H1 (cell line): Measurements from ENCODE around the gene CORO2B. TPM values are rescaled to one million over a fixed set of nuclear protein-coding genes. Genes with fewer than 3 reads are reported as not detected.

Experiments used
- CTCF ChIA-PET: fragments of 300-600 bp; sonication (Branson Sonifier 250); formaldehyde crosslinking; loops from one replicate; lab custom pipeline; 2021; ENCODE audit not compliant: partially characterized antibody; lab: Charles Lee
- POLR2A ChIA-PET: fragments of 300-600 bp; sonication (Branson Sonifier 250); formaldehyde crosslinking; loops from one replicate; lab custom pipeline; 2021; ENCODE audit warnings: inconsistent platforms; ENCODE audit not compliant: partially characterized antibody; lab: Charles Lee
- DNase-seq, 2 experiments: peaks; one replicate each; pipeline versions ENCODE4 v3.0.0 to v3.0.0-alpha.2; 2010 to 2022; ENCODE audit warnings: low spot score in 2 of 2, low read depth in 1 of 2, mixed read lengths in 1 of 2
- FAIRE-seq: peaks from 2 replicates; lab custom pipeline; 2011; peaks lifted over from hg19 to GRCh38; lab: Jason Lieb, UNC
- H2AFZ ChIP-seq: 2 replicates; pipeline ENCODE4 v1.8.1; 2012; ENCODE audit warnings: low read length, inconsistent platforms
- H2AK5ac ChIP-seq: 2 replicates; pipeline ENCODE4 v1.6.1; 2013; ENCODE audit warnings: low read depth, low read length
- H2BK120ac ChIP-seq: replicated peaks from 2 replicates; pipeline ENCODE3; 2013; ENCODE audit warnings: low read depth, low read length, inconsistent platforms
- H2BK12ac ChIP-seq: 2 replicates; pipeline ENCODE4 v1.6.1; 2013; ENCODE audit warnings: low read depth, low read length
- H2BK15ac ChIP-seq: 2 replicates; pipeline ENCODE4 v1.6.1; 2013; ENCODE audit warnings: low read length
- H2BK20ac ChIP-seq: 2 replicates; pipeline ENCODE4 v1.6.1; 2013; ENCODE audit warnings: low read length
- H2BK5ac ChIP-seq: 2 replicates; pipeline ENCODE4 v1.6.1; 2013; ENCODE audit warnings: low read depth, low read length
- H3K14ac ChIP-seq: 2 replicates; pipeline ENCODE4 v1.6.1; 2013; ENCODE audit warnings: inconsistent platforms; ENCODE audit not compliant: insufficient read length
- H3K18ac ChIP-seq: 2 replicates; pipeline ENCODE4 v1.6.1; 2013; ENCODE audit warnings: low read length; ENCODE audit errors: extremely low read depth
- H3K23ac ChIP-seq: 2 replicates; pipeline ENCODE4 v1.6.1; 2013; ENCODE audit warnings: inconsistent platforms; ENCODE audit not compliant: insufficient read length
- H3K23me2 ChIP-seq: 2 replicates; pipeline ENCODE4 v1.6.1; 2013; ENCODE audit warnings: low read depth, low read length
- H3K27ac ChIP-seq: 2 replicates; pipeline ENCODE4 v1.6.1; 2011; ENCODE audit warnings: low read depth, low read length, inconsistent platforms
- H3K27me3 ChIP-seq, 4 experiments: replicated peaks in 1 of 4; 1 replicate in 1 of 4; 2 replicates in 3 of 4; pipeline versions ENCODE4 v1.6.1 to v1.8.1; 2011 to 2013; ENCODE audit warnings: low read length in 3 of 4, mild to moderate bottlenecking in 3 of 4, inconsistent platforms in 2 of 4, mixed read lengths in 2 of 4, moderate library complexity in 1 of 4; ENCODE audit not compliant: control insufficient read depth in 3 of 4, insufficient read depth in 3 of 4; ENCODE audit errors: extremely low read depth in 1 of 4
- H3K36me3 ChIP-seq, 4 experiments: 2 replicates each; pipeline versions ENCODE4 v1.6.1 to v1.8.1; 2011 to 2013; ENCODE audit warnings: mild to moderate bottlenecking in 4 of 4, low read length in 3 of 4, moderate library complexity in 2 of 4, control low read depth in 1 of 4, inconsistent platforms in 1 of 4; ENCODE audit not compliant: insufficient read depth in 4 of 4, control insufficient read depth in 2 of 4
- H3K4ac ChIP-seq: replicated peaks from 2 replicates; pipeline ENCODE3; 2013; ENCODE audit warnings: low read length, low read depth, mixed read lengths, inconsistent platforms; ENCODE audit not compliant: insufficient read length
- H3K4me1 ChIP-seq, 4 experiments: replicated peaks in 1 of 4; 1 replicate in 1 of 4; 2 replicates in 3 of 4; pipeline versions ENCODE4 v1.6.1 to v1.8.1; 2011 to 2013; ENCODE audit warnings: low read length in 3 of 4, inconsistent platforms in 2 of 4, mixed read lengths in 1 of 4; ENCODE audit not compliant: insufficient read depth in 4 of 4, control insufficient read depth in 3 of 4
- H3K4me2 ChIP-seq, 2 experiments: 2 replicates each; pipeline versions ENCODE4 v1.6.1 to v1.8.1; 2011 to 2013; ENCODE audit warnings: low read depth in 2 of 2, low read length in 2 of 2, control low read depth in 1 of 2, inconsistent platforms in 1 of 2, mild to moderate bottlenecking in 1 of 2; ENCODE audit not compliant: insufficient read depth in 1 of 2
- H3K4me3 ChIP-seq, 4 experiments: fragments of 200-600, 300-600 bp in 1 of 4; sonication (generic), shearing (Covaris generic), sonication (Bioruptor Twin) in 1 of 4; 2 replicates each; pipeline versions ENCODE4 v1.5.1 to v1.8.1; 2011 to 2016; ENCODE audit warnings: low read length in 4 of 4, low read depth in 3 of 4, control low read depth in 2 of 4, inconsistent platforms in 2 of 4, mild to moderate bottlenecking in 2 of 4, mixed read lengths in 1 of 4, moderate library complexity in 1 of 4; ENCODE audit not compliant: insufficient read depth in 2 of 4; ENCODE audit errors: extremely low read depth in 1 of 4
- H3K56ac ChIP-seq: replicated peaks from 2 replicates; pipeline ENCODE3; 2013; ENCODE audit warnings: low read depth, mild to moderate bottlenecking, mixed read lengths, low read length, inconsistent platforms; ENCODE audit not compliant: insufficient read length
- H3K79me1 ChIP-seq: 2 replicates; pipeline ENCODE4 v1.6.1; 2013; ENCODE audit warnings: low read depth, low read length, control low read depth
- H3K79me2 ChIP-seq, 2 experiments: 2 replicates each; pipeline versions ENCODE4 v1.6.1 to v1.8.1; 2012 to 2013; ENCODE audit warnings: low read length in 2 of 2, mild to moderate bottlenecking in 2 of 2, inconsistent platforms in 1 of 2; ENCODE audit not compliant: insufficient read depth in 2 of 2, control insufficient read depth in 1 of 2
- H3K9ac ChIP-seq, 4 experiments: replicated peaks in 1 of 4; 1 replicate in 1 of 4; 2 replicates in 3 of 4; pipeline versions ENCODE4 v1.6.1 to v1.8.1; 2011 to 2013; ENCODE audit warnings: low read depth in 3 of 4, low read length in 3 of 4, control low read depth in 2 of 4, mild to moderate bottlenecking in 2 of 4, moderate library complexity in 2 of 4, inconsistent platforms in 1 of 4; ENCODE audit errors: extremely low read depth in 1 of 4
- H3K9me3 ChIP-seq, 2 experiments: 2 replicates each; pipeline versions ENCODE4 v1.6.1 to v1.8.1; 2012 to 2013; ENCODE audit warnings: mild to moderate bottlenecking in 2 of 2, moderate library complexity in 2 of 2, control low read depth in 1 of 2, inconsistent platforms in 1 of 2, low read depth in 1 of 2, low read length in 1 of 2, mixed read lengths in 1 of 2; ENCODE audit not compliant: insufficient read depth in 2 of 2
- H4K20me1 ChIP-seq, 2 experiments: replicated peaks in 1 of 2; 2 replicates each; pipeline versions ENCODE3 to v1.8.1; 2011 to 2013; ENCODE audit warnings: inconsistent platforms in 2 of 2, low read length in 2 of 2, mild to moderate bottlenecking in 1 of 2; ENCODE audit not compliant: insufficient read depth in 2 of 2, control insufficient read depth in 1 of 2
- H4K5ac ChIP-seq: 2 replicates; pipeline ENCODE4 v1.6.1; 2013; ENCODE audit warnings: low read length, low read depth, mixed read lengths, inconsistent platforms; ENCODE audit not compliant: insufficient read length
- H4K8ac ChIP-seq: 2 replicates; pipeline ENCODE4 v1.8.0; 2013; ENCODE audit warnings: mild to moderate bottlenecking, moderate library complexity, low read length, inconsistent platforms; ENCODE audit not compliant: insufficient read depth; ENCODE audit errors: extremely low read depth
- H4K91ac ChIP-seq: replicated peaks from 2 replicates; pipeline ENCODE3; 2013; ENCODE audit warnings: low read length, mixed read lengths, inconsistent platforms; ENCODE audit not compliant: insufficient read length
- BRCA1 ChIP-seq: IDR thresholded peaks from 2 replicates; pipeline ENCODE4 v1.6.1; 2012; ENCODE audit warnings: low read depth, low read length, improper control_type of control experiment
- CTBP2 ChIP-seq: IDR thresholded peaks from 2 replicates; pipeline ENCODE4 v1.7.0; 2011; ENCODE audit warnings: borderline replicate concordance, mild to moderate bottlenecking, moderate library complexity, mixed read lengths, low read length; ENCODE audit not compliant: insufficient read depth, insufficient read length
- HDAC6 ChIP-seq: IDR thresholded peaks from one replicate; pipeline ENCODE4 v1.7.1; 2012; ENCODE audit warnings: low read depth, mild to moderate bottlenecking, inconsistent platforms, low read length, moderate library complexity
- SRF ChIP-seq: IDR thresholded peaks from 2 replicates; pipeline ENCODE4 v1.6.1; 2011; ENCODE audit warnings: mild to moderate bottlenecking, low read depth, low read length, moderate library complexity
- WGBS, 2 experiments: shearing (Covaris generic) in 1 of 2; methylation state at CpG; one replicate each; pipeline versions ENCODE4 v1.1.6 to v1.1.7; 2013 to 2015; ENCODE audit warnings: low lambda C conversion rate in 2 of 2, mixed read lengths in 2 of 2, inconsistent platforms in 1 of 2, low coverage in 1 of 2, missing lambda C conversion rate in 1 of 2; ENCODE audit not compliant: insufficient replicate concordance in 2 of 2, insufficient coverage in 1 of 2, insufficient read length in 1 of 2; ENCODE audit errors: extremely low coverage in 1 of 2, missing lambda C conversion rate in 1 of 2; 5-methylcytosine and 5-hydroxymethylcytosine counted together
- polyA plus RNA-seq, 7 experiments: library from polyadenylated mRNA; depleted of rRNA in 3 of 7; stranded (reverse) in 5 of 7; unstranded in 2 of 7; fragments of >200 nt in 5 of 7; fragments of 200-250 nt in 2 of 7; gene quantifications; 1 replicate in 5 of 7; 2 replicates in 1 of 7; 4 replicates in 1 of 7; pipeline versions ENCODE4 v1.2.1 to v1.2.3, GENCODE V29; 2011 to 2013; ENCODE audit warnings: missing spikeins in 2 of 7, mixed read lengths in 2 of 7
- total RNA-seq: library from RNA; stranded (reverse); fragmentation: NEBNext Ultra II Directional; extraction: Animal tissue kit (Norgen Biotek cat#: 25700); gene quantifications from 2 replicates; pipeline ENCODE4 v1.2.1, GENCODE V29; 2021

The CORO2B gene
- total and polyA plus RNA-seq, 2 of the 8 experiments (the other 6 are each of a cell fraction or from before 2014, with no cell fraction given), result 3.4 to 6.7 TPM

DNA sequence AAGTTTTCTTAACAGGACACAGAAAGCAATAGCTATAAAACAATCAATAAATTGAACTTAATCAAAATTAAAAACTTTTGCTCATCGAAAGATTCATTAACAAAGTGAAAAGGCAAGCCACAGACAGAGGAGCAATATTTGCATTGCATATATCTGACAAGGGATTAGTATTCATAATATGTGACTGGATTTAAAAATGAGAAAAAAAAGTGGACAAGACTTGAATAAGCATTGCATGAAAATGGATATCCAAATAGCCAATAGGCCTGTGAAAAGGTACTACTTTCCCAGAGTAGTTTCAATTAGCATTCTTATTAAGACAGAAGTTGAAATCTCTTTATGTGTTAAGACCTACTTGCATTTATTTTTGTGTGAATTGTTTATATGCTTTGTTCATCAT is 84.7 kb downstream of the CORO2B start:
- CTCF ChIA-PET, result interaction anchor here (1.5 to 35.0 kb wide), 5 partner anchors 10 to 112 kb away, joined by 3 to 721 read pairs (median 105); no protein-coding TSS in a partner anchor

More for the DNA sequence above, 84.7 kb downstream of the CORO2B start:
- H4K8ac ChIP-seq, result no peak overlapping the region
- no peak overlapping the region for H2BK20ac ChIP-seq
- FAIRE-seq (no peak), DNase-seq (no peak)
- no peak overlapping the region for H3K4me3 ChIP-seq
- peaks cover 0 to 2% (median 0%) of the 10 kb centered on the region in 4 experiments; a peak in 1 of 7 replicates for H3K27me3 ChIP-seq
- no peak overlapping the region for H3K9ac ChIP-seq
- H3K4me1 ChIP-seq, result peaks cover 5 to 13% (median 9%) of the 10 kb centered on the region in 4 experiments; a peak in 6 of 7 replicates
- no peak overlapping the region for H4K5ac ChIP-seq
- no peaks in the 10 kb centered on the region for H3K23me2 ChIP-seq
- H3K18ac ChIP-seq, result no peak overlapping the region
- H2BK5ac ChIP-seq, result no peak overlapping the region
- no peak overlapping the region for H2BK120ac ChIP-seq
- no peak overlapping the region for H3K4ac ChIP-seq
- no peaks in the 10 kb centered on the region for H3K79me1 ChIP-seq
- no peaks in the 10 kb centered on the region for H4K20me1 ChIP-seq
- H3K23ac ChIP-seq, result no peak overlapping the region
- H2AK5ac ChIP-seq, result no peak overlapping the region
- no peaks in the 10 kb centered on the region; a peak in 1 of 4 replicates for H3K9me3 ChIP-seq
- H4K91ac ChIP-seq, result no peak overlapping the region
- 83% methylated on average over 1 of the region's 1 CpG; no CpG with 5 or more reads in 1 of the 2 experiments for WGBS, 2 experiments
- POLR2A ChIA-PET, result no interaction called here
- no peak overlapping the region for H3K56ac ChIP-seq
- H3K36me3 ChIP-seq, result no peaks in the 10 kb centered on the region
- TF ChIP-seq BRCA1, result no peak
- TF ChIP-seq CTBP2, result no peak
- no peak for TF ChIP-seq SRF
- no peak for TF ChIP-seq HDAC6
- H3K79me2 ChIP-seq, result no peaks in the 10 kb centered on the region
- no peak overlapping the region for H2AFZ ChIP-seq
- H2BK15ac ChIP-seq, result no peak overlapping the region
- H3K27ac ChIP-seq, result no peak overlapping the region
- H2BK12ac ChIP-seq, result no peak overlapping the region
- H3K14ac ChIP-seq, result no peak overlapping the region
- H3K4me2 ChIP-seq, result no peak overlapping the region
